ENCODE measurements around the gene DDX1. TPM values are rescaled to one million over a fixed set of nuclear protein-coding genes. Genes with fewer than 3 reads are reported as not detected.

Gene DDX1
- total and polyA plus RNA-seq, 10 of the 15 experiments (the other 5 are each of a cell fraction or from before 2014, with no cell fraction given) = 53.2 to 134 (median 85.6) TPM

DNA sequence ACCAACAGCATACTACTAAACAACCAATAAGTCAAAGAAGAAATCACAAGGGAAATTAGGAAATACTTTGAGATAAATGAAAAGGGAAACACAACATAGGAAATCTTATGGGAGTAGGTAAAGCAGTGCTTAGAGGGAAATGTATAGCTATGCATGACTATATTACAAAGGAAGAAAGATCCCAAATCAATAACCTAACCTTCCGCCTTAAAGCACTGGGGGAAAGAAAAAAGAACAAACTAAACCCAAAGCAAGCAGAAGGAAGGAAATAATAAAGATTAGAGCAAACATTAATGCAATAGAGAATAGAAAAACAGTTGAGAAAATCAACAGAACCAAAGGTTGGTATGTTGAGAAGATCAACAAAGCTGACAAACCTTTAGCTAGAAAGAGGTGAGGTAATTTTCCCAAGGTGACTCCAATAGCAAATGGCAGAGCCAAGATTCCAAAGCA lies 49.9 kb downstream of the DDX1 start (continued):
- no peak for TF ChIP-seq ZBTB40 (IDR thresholded peaks at IDR 0.05; ENCODE audit: borderline replicate concordance)
- TF ChIP-seq NBN (IDR thresholded peaks at IDR 0.05) = no peak
- TF ChIP-seq CBFB (IDR thresholded peaks at IDR 0.05; ENCODE audit: low read depth) = no peak
- TF ChIP-seq KAT2A (conservative IDR thresholded peaks at IDR 0.05; ENCODE audit: control insufficient read depth, low read depth, low read length) = no peak
- TF ChIP-seq EED (IDR thresholded peaks at IDR 0.05; ENCODE audit: low read depth) = no peak
- TF ChIP-seq RCOR1 (conservative IDR thresholded peaks at IDR 0.05; ENCODE audit: low read depth, low read length) = no peak
- no peak for TF ChIP-seq ZZZ3 (IDR thresholded peaks at IDR 0.05; ENCODE audit: control insufficient read depth, insufficient read length, low read depth)
- TF ChIP-seq CREM (IDR thresholded peaks at IDR 0.05; ENCODE audit: low read depth) = no peak
- no peak for TF ChIP-seq BACH1 (IDR thresholded peaks at IDR 0.05; ENCODE audit: borderline replicate concordance)
